Smooth muscle cell (in vitro differentiated cells): ENCODE measurements around the gene MYO9A. TPM values are rescaled to one million over a fixed set of nuclear protein-coding genes. Genes with fewer than 3 reads are reported as not detected.

ENCODE experiments used
- DNase-seq: peaks from one replicate; lab custom pipeline; 2025; ENCODE audit not compliant: unreplicated experiment; lab: John Stamatoyannopoulos, UW
- H2AFZ ChIP-seq: fragments of 200-600 bp; sonication (generic); 2 replicates; pipeline ENCODE4 v1.6.0; 2016; ENCODE audit warnings: antibody characterized with exemption, low read depth, mild to moderate bottlenecking
- H3F3A ChIP-seq: fragments of 200-600 bp; sonication (generic); 2 replicates; pipeline ENCODE4 v1.6.0; 2017; ENCODE audit warnings: antibody characterized with exemption, low read depth
- H3K27ac ChIP-seq: fragments of 200-600 bp; sonication (generic); 2 replicates; pipeline ENCODE4 v1.5.1; 2016; ENCODE audit warnings: low read depth, mild to moderate bottlenecking
- H3K27me3 ChIP-seq: fragments of 200-600 bp; sonication (generic); 2 replicates; pipeline ENCODE4 v1.6.1; 2016; ENCODE audit warnings: low read depth, mild to moderate bottlenecking
- H3K36me3 ChIP-seq: fragments of 200-600 bp; sonication (generic); 2 replicates; pipeline ENCODE4 v1.5.1; 2016; ENCODE audit warnings: low read depth
- H3K4me1 ChIP-seq: fragments of 200-600 bp; sonication (generic); 2 replicates; pipeline ENCODE4 v1.5.1; 2016; ENCODE audit warnings: low read depth
- H3K4me2 ChIP-seq: fragments of 200-600 bp; sonication (generic); 2 replicates; pipeline ENCODE4 v1.6.0; 2016; ENCODE audit warnings: mild to moderate bottlenecking
- H3K4me3 ChIP-seq: fragments of 200-600 bp; sonication (generic); 2 replicates; pipeline ENCODE4 v1.5.1; 2016; ENCODE audit warnings: mild to moderate bottlenecking
- H3K79me2 ChIP-seq: fragments of 200-600 bp; sonication (generic); 2 replicates; pipeline ENCODE4 v1.6.0; 2016; ENCODE audit warnings: low read depth, mild to moderate bottlenecking
- H3K9ac ChIP-seq: fragments of 200-600 bp; sonication (generic); 2 replicates; pipeline ENCODE4 v1.6.0; 2016; ENCODE audit warnings: low read depth
- H3K9me3 ChIP-seq: fragments of 200-600 bp; sonication (generic); replicated peaks from 2 replicates; pipeline ENCODE4 v1.5.1; 2016; ENCODE audit warnings: low read depth
- H4K20me1 ChIP-seq: fragments of 200-600 bp; sonication (generic); 2 replicates; pipeline ENCODE4 v1.6.0; 2016; ENCODE audit warnings: low read depth
- CTCF ChIP-seq: fragments of 200-600 bp; sonication (generic); IDR thresholded peaks from 2 replicates; pipeline ENCODE4 v1.5.1; 2017; ENCODE audit warnings: borderline replicate concordance, mild to moderate bottlenecking, antibody characterized with exemption; ENCODE audit not compliant: insufficient read depth, poor library complexity, severe bottlenecking
- WGBS: methylation state at CpG from one replicate; pipeline ENCODE4 v1.1.7; 2016; ENCODE audit warnings: low lambda C conversion rate; 5-methylcytosine and 5-hydroxymethylcytosine counted together
- polyA plus RNA-seq: library from polyadenylated mRNA; unstranded; fragments of >200 nt; fragmentation: Nextera tagmentation; extraction: Ambion mirVana; gene quantifications from 2 replicates; pipeline ENCODE4 v1.2.1, GENCODE V29; 2016
- total RNA-seq: library from RNA; depleted of rRNA; stranded (reverse); fragments of >200 nt; gene quantifications from 2 replicates; pipeline ENCODE4 v1.2.3, GENCODE V29; 2014

MYO9A gene
- total and polyA plus RNA-seq, 2 experiments from 2014 or later = 10.7 to 36.9 TPM

DNA sequence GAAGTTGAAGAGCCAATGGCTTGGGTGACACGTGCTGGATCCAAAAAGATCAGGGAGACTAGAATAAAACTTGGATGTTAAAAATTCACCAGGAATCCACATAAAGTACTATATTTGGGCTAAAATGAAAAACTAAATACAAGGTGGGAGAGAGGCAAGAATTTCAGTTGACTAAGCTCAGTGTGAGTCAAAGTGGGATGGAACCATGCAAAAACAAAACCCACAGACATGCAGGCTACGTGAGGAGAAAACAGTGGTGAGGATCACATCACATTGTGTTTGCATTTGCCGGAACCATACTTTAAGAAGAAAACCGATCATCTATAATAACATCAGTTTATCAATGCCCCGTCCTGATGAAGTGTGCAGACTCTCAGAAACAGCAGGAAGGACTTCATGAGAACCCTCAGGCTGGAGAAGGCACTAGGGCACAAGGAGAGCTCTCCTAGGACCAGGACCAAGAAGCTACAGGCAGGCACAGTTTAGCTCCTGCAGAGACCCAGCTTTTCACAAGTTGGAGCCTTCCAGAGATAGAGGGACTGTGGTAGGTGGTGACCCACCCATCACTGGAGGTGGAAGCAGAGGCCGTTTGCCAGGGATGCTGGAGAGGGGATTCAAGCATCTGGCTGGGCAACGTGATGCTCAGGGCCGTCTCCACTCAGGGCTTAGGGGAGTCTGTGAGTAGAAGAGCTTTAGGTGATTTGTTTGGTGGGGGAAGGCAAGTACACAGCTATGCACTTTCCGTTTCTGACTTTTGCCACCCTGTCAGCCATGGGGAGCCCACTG, 336.6 kb downstream of the MYO9A start:
- Histone ChIP-seq H3K4me2 (peak overlapping the region; percentile 46), H2AFZ (peak overlapping the region; percentile 40), H3K79me2 (no peaks in the 10 kb centered on the region), H3K9ac (no peak overlapping the region), H3K27me3 (no peaks in the 10 kb centered on the region), H3F3A (no peaks in the 10 kb centered on the region), H3K27ac (no peak overlapping the region), H3K36me3 (no peaks in the 10 kb centered on the region), H4K20me1 (no peaks in the 10 kb centered on the region), H3K4me1 (peaks cover 5% of the 10 kb centered on the region), H3K9me3 (no peaks in the 10 kb centered on the region), H3K4me3 (no peak overlapping the region)
- no peak for DNase-seq
- 84% methylated on average over 9 of the region's 9 CpGs for WGBS
- TF ChIP-seq CTCF = no peak

- H3K9me3 ChIP-seq = no peaks in the 10 kb centered on the region
- no peak overlapping the region for H3K4me3 ChIP-seq
These were observed 337.6 kb downstream of the MYO9A start for GRCh38 chr15:71780115-71780976.

DNA sequence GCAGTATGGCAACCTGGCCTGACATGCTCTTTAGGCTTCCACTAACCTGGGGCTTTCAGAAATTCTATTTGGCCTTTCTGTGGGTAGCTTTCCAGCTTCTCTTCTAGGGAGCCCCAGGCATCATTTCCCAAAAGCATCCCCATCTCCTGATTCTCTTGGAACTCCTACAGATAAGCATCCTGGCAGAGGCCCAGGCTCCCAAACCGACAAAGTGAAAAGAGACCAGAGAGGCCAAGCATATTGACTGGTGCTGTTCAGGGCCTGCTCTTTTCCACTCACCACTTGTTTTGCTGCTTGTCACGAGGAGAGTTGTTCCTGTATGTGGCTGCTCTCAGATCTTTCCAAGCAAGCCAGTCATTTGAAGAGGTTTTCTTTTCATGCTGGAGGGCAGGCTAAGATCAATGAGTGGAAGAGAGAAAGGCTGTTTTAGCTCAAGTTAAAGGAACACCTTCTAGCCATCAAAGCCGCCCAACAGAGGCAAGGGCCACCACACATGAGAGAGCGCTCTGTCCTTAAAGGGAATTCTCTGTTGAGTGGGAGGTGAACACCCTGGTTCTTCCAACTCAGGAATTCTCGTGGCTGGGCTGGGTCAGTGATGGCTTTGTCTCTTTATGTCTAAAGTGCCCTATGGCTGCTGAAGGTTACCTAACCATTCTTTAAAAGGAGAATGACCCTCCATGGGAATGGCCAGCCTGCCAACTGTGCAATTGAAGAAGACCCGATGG, 338.7 kb downstream of the MYO9A start:
- Histone ChIP-seq H3K36me3 (no peaks in the 10 kb centered on the region), H3K9ac (no peak overlapping the region), H2AFZ (no peak overlapping the region), H3K4me3 (no peak overlapping the region), H3F3A (no peaks in the 10 kb centered on the region), H3K27ac (no peak overlapping the region), H4K20me1 (no peaks in the 10 kb centered on the region), H3K79me2 (no peaks in the 10 kb centered on the region), H3K4me1 (peaks cover 5% of the 10 kb centered on the region), H3K4me2 (no peak overlapping the region), H3K9me3 (no peaks in the 10 kb centered on the region), H3K27me3 (no peaks in the 10 kb centered on the region)
- TF ChIP-seq CTCF = no peak
- DNase-seq = no peak
- WGBS = 77% methylated on average over 6 of the region's 6 CpGs

More at GRCh38 chr15:71780115-71780976, 337.6 kb downstream of the MYO9A start:
- Histone ChIP-seq H3K4me2 (peak overlapping the region; percentile 46), H3K9ac (peak overlapping the region; percentile 8), H3K4me1 (peaks cover 5% of the 10 kb centered on the region), H3K27me3 (no peaks in the 10 kb centered on the region), H2AFZ (peak overlapping the region; percentile 2), H3K27ac (no peak overlapping the region), H3F3A (no peaks in the 10 kb centered on the region), H3K79me2 (no peaks in the 10 kb centered on the region), H4K20me1 (no peaks in the 10 kb centered on the region), H3K36me3 (no peaks in the 10 kb centered on the region)
- peak; percentile 82 for TF ChIP-seq CTCF
- DNase-seq = no peak
- 34% methylated on average over 13 of the region's 13 CpGs for WGBS
